ENCODE results near the gene OR2T11.
A peak's percentile ranks its signal among the peaks of the same experiment; 100 is the strongest.

Gene OR2T11

GRCh38 chr1:248627971-248628844 lies 6.7 kb downstream of the OR2T11 start:
- H3K4me3 Mint-ChIP-seq: no peak overlapping the region
- no peaks in the 10 kb centered on the region for H3K4me1 Mint-ChIP-seq
- no peak overlapping the region for H3K27ac Mint-ChIP-seq
- no peaks in the 10 kb centered on the region for H3K9me3 Mint-ChIP-seq
- DNase-seq (ENCODE audit: low spot score in 2 of 2) (no peak), ATAC-seq (no peak)
- no peaks in the 10 kb centered on the region for H3K36me3 Mint-ChIP-seq

GRCh38 chr1:248625971-248626370 lies 8.9 kb downstream of the OR2T11 start:
- H3K4me3 Mint-ChIP-seq: no peak overlapping the region
- no peak for DNase-seq (ENCODE audit: low spot score in 2 of 2)
- no peaks in the 10 kb centered on the region for H3K9me3 Mint-ChIP-seq
- ATAC-seq: no peak
- H3K36me3 Mint-ChIP-seq: no peaks in the 10 kb centered on the region
- H3K27ac Mint-ChIP-seq: no peak overlapping the region
- H3K4me1 Mint-ChIP-seq: no peaks in the 10 kb centered on the region

GRCh38 chr1:248625166-248625565 lies 9.7 kb downstream of the OR2T11 start:
- Mint-ChIP-seq H3K9me3 (no peaks in the 10 kb centered on the region), H3K4me1 (no peaks in the 10 kb centered on the region), H3K4me3 (no peak overlapping the region), H3K36me3 (no peaks in the 10 kb centered on the region), H3K27ac (no peak overlapping the region)
- no peak for ATAC-seq
- DNase-seq (ENCODE audit: low spot score in 2 of 2): no peak

- no peak overlapping the region for H3K4me3 Mint-ChIP-seq
- peak; percentile 48 for ATAC-seq
- no peak overlapping the region for H3K27ac Mint-ChIP-seq
- no peaks in the 10 kb centered on the region for H3K4me1 Mint-ChIP-seq
- DNase-seq (ENCODE audit: low spot score in 2 of 2): no peak
- no peaks in the 10 kb centered on the region for H3K36me3 Mint-ChIP-seq
- H3K9me3 Mint-ChIP-seq: no peaks in the 10 kb centered on the region
These were observed 12.3 kb downstream of the OR2T11 start for GRCh38 chr1:248622570-248623001.

- ATAC-seq (no peak), DNase-seq (ENCODE audit: low spot score in 2 of 2) (no peak)
- no peaks in the 10 kb centered on the region for H3K9me3 Mint-ChIP-seq
- H3K4me1 Mint-ChIP-seq: no peaks in the 10 kb centered on the region
- H3K4me3 Mint-ChIP-seq: no peak overlapping the region
- H3K27ac Mint-ChIP-seq: no peak overlapping the region
- no peaks in the 10 kb centered on the region for H3K36me3 Mint-ChIP-seq
These were observed 13.1 kb downstream of the OR2T11 start for GRCh38 chr1:248621770-248622169.

- Mint-ChIP-seq H3K36me3 (no peaks in the 10 kb centered on the region), H3K27ac (no peak overlapping the region)
These were observed 16.0 kb downstream of the OR2T11 start for GRCh38 chr1:248618878-248619277.

GRCh38 chr1:248618119-248618518 lies 16.8 kb downstream of the OR2T11 start:
- no peak for DNase-seq (ENCODE audit: low spot score in 2 of 2)
- ATAC-seq: no peak
- H3K27ac Mint-ChIP-seq: no peak overlapping the region

More at GRCh38 chr1:248618878-248619277, 16.0 kb downstream of the OR2T11 start:
- ATAC-seq: no peak
- Mint-ChIP-seq H3K4me3 (no peak overlapping the region), H3K4me1 (no peaks in the 10 kb centered on the region), H3K9me3 (no peaks in the 10 kb centered on the region)
- peak in 1 of 2 donors; percentile 63 for DNase-seq (ENCODE audit: low spot score in 2 of 2)

GRCh38 chr1:248613742-248614141 lies 21.1 kb downstream of the OR2T11 start:
- Mint-ChIP-seq H3K36me3 (no peaks in the 10 kb centered on the region), H3K27ac (no peak overlapping the region), H3K4me3 (no peak overlapping the region), H3K9me3 (no peaks in the 10 kb centered on the region), H3K4me1 (no peaks in the 10 kb centered on the region)
- DNase-seq (ENCODE audit: low spot score in 2 of 2) (no peak), ATAC-seq (no peak)

More at GRCh38 chr1:248618119-248618518, 16.8 kb downstream of the OR2T11 start:
- no peaks in the 10 kb centered on the region for H3K9me3 Mint-ChIP-seq
- H3K36me3 Mint-ChIP-seq: no peaks in the 10 kb centered on the region
- no peak overlapping the region for H3K4me3 Mint-ChIP-seq
- no peaks in the 10 kb centered on the region for H3K4me1 Mint-ChIP-seq

- H3K9me3 Mint-ChIP-seq: no peaks in the 10 kb centered on the region
- no peak overlapping the region for H3K4me3 Mint-ChIP-seq
- no peak for DNase-seq (ENCODE audit: low spot score in 2 of 2)
- no peaks in the 10 kb centered on the region for H3K36me3 Mint-ChIP-seq
- H3K27ac Mint-ChIP-seq: no peak overlapping the region
- ATAC-seq: no peak
- no peaks in the 10 kb centered on the region for H3K4me1 Mint-ChIP-seq
These were observed 22.9 kb downstream of the OR2T11 start for GRCh38 chr1:248611883-248612414.

GRCh38 chr1:248610301-248610700 lies 24.6 kb downstream of the OR2T11 start:
- ATAC-seq: no peak
- Mint-ChIP-seq H3K36me3 (no peaks in the 10 kb centered on the region), H3K9me3 (no peaks in the 10 kb centered on the region), H3K4me1 (no peaks in the 10 kb centered on the region), H3K27ac (no peak overlapping the region), H3K4me3 (no peak overlapping the region)
- DNase-seq (ENCODE audit: low spot score in 2 of 2): no peak

- DNase-seq (ENCODE audit: low spot score in 2 of 2): no peak
- no peaks in the 10 kb centered on the region for H3K4me1 Mint-ChIP-seq
- no peaks in the 10 kb centered on the region for H3K9me3 Mint-ChIP-seq
- ATAC-seq: no peak
- no peak overlapping the region for H3K27ac Mint-ChIP-seq
- no peak overlapping the region for H3K4me3 Mint-ChIP-seq
- no peaks in the 10 kb centered on the region for H3K36me3 Mint-ChIP-seq
These were observed 35.5 kb downstream of the OR2T11 start for GRCh38 chr1:248599396-248599795.

- no peak within 1 kb of the TSS for H3K4me3 Mint-ChIP-seq
- no peaks in the 10 kb centered on the region for H3K4me1 Mint-ChIP-seq
- H3K27ac Mint-ChIP-seq: no peak within 1 kb of the TSS
- no peaks in the 10 kb centered on the region for H3K36me3 Mint-ChIP-seq
- no peaks in the 10 kb centered on the region for H3K9me3 Mint-ChIP-seq
- no peak for DNase-seq (ENCODE audit: low spot score in 2 of 2)
- ATAC-seq: no peak
These were observed 37.3 kb downstream of the OR2T11 start, which contains the start of gene OR2T10 for GRCh38 chr1:248597589-248597988. Gene OR2T10, minus strand, starts transcription at chr1:248597700. Its CDS starts 3,932 bp downstream, at chr1:248593768.

- H3K27ac Mint-ChIP-seq: no peak overlapping the region
- no peaks in the 10 kb centered on the region for H3K4me1 Mint-ChIP-seq
- no peaks in the 10 kb centered on the region for H3K9me3 Mint-ChIP-seq
- H3K36me3 Mint-ChIP-seq: no peaks in the 10 kb centered on the region
- ATAC-seq (no peak), DNase-seq (ENCODE audit: low spot score in 2 of 2) (no peak)
- H3K4me3 Mint-ChIP-seq: no peak overlapping the region
These were observed 38.3 kb downstream of the OR2T11 start for GRCh38 chr1:248596615-248597014.

- H3K4me3 Mint-ChIP-seq: no peak overlapping the region
- no peak for DNase-seq (ENCODE audit: low spot score in 2 of 2)
- H3K36me3 Mint-ChIP-seq: no peaks in the 10 kb centered on the region
- no peak for ATAC-seq
- no peaks in the 10 kb centered on the region for H3K9me3 Mint-ChIP-seq
- no peak overlapping the region for H3K27ac Mint-ChIP-seq
- no peaks in the 10 kb centered on the region for H3K4me1 Mint-ChIP-seq
These were observed 41.7 kb downstream of the OR2T11 start for GRCh38 chr1:248593226-248593625.

- no peak overlapping the region for H3K4me3 Mint-ChIP-seq
- H3K36me3 Mint-ChIP-seq: no peaks in the 10 kb centered on the region
- H3K4me1 Mint-ChIP-seq: no peaks in the 10 kb centered on the region
- DNase-seq (ENCODE audit: low spot score in 2 of 2) (no peak), ATAC-seq (no peak)
- H3K9me3 Mint-ChIP-seq: no peaks in the 10 kb centered on the region
- no peak overlapping the region for H3K27ac Mint-ChIP-seq
These were observed 42.2 kb downstream of the OR2T11 start for GRCh38 chr1:248592655-248593054.

- Mint-ChIP-seq H3K27ac (no peak overlapping the region), H3K36me3 (no peaks in the 10 kb centered on the region), H3K9me3 (no peaks in the 10 kb centered on the region), H3K4me3 (no peak overlapping the region), H3K4me1 (no peaks in the 10 kb centered on the region)
- ATAC-seq (no peak), DNase-seq (ENCODE audit: low spot score in 2 of 2) (no peak)
These were observed 44.8 kb downstream of the OR2T11 start for GRCh38 chr1:248590055-248590454.
